WTC11 (cell line): ENCODE data around the gene UGP2. TPM values are rescaled to one million over a fixed set of nuclear protein-coding genes. Genes with fewer than 3 reads are reported as not detected.
A peak's percentile ranks its signal among the peaks of the same experiment; 100 is the strongest.

Experiments used
- ATAC-seq: fragments of 200-7000 bp; cut with Tn5 transposase; 2 replicates; pipeline ENCODE4 v1.10.0; 2021; ENCODE audit warnings: mild to moderate bottlenecking, moderate library complexity
- CTCF ChIA-PET: fragments of 300-600 bp; sonication (Branson Sonifier 250); formaldehyde crosslinking; loops from one replicate; lab custom pipeline; 2021; ENCODE audit warnings: antibody characterized with exemption; lab: Charles Lee
- POLR2A ChIA-PET: fragments of 350-600 bp; sonication (Branson Sonifier 250); formaldehyde crosslinking; loops from one replicate; lab custom pipeline; 2021; ENCODE audit warnings: antibody characterized with exemption; lab: Charles Lee
- DNase-seq: peaks from one replicate; pipeline ENCODE4 v3.0.0; 2021; ENCODE audit warnings: low spot score
- H3K27ac Mint-ChIP-seq: 2 replicates; pipeline ENCODE4 v1.8.0; 2021; ENCODE audit warnings: mixed read lengths
- H3K27me3 Mint-ChIP-seq: 2 replicates; pipeline ENCODE4 v1.8.0; 2021; ENCODE audit warnings: low read depth, mild to moderate bottlenecking, moderate library complexity, mixed read lengths
- H3K36me3 Mint-ChIP-seq: 2 replicates; pipeline ENCODE4 v1.8.0; 2021; ENCODE audit warnings: mixed read lengths
- H3K4me1 Mint-ChIP-seq: 2 replicates; pipeline ENCODE4 v1.8.0; 2022; ENCODE audit warnings: mixed read lengths
- H3K4me3 Mint-ChIP-seq: 2 replicates; pipeline ENCODE4 v1.8.0; 2021; ENCODE audit warnings: mild to moderate bottlenecking, moderate library complexity, mixed read lengths
- H3K9me3 Mint-ChIP-seq: 2 replicates; pipeline ENCODE4 v1.8.0; 2021; ENCODE audit warnings: mixed read lengths
- ELF4 ChIP-seq: sonication (generic); formaldehyde crosslinking; IDR thresholded peaks from 2 replicates; pipeline ENCODE4 v1.8.1; 2022; ENCODE audit warnings: low read depth, mild to moderate bottlenecking, moderate library complexity, missing genetic modification reagents
- FOXJ3 ChIP-seq: sonication (generic); formaldehyde crosslinking; IDR thresholded peaks from 2 replicates; pipeline ENCODE4 v1.9.0; 2021; ENCODE audit warnings: missing genetic modification reagents, mild to moderate bottlenecking, borderline replicate concordance
- FOXK1 ChIP-seq: sonication (generic); formaldehyde crosslinking; IDR thresholded peaks from 2 replicates; pipeline ENCODE4 v1.8.0; 2022; ENCODE audit warnings: mild to moderate bottlenecking, moderate library complexity, missing genetic modification reagents
- JUN ChIP-seq: sonication (generic); formaldehyde crosslinking; IDR thresholded peaks from 2 replicates; pipeline ENCODE4 v1.8.0; 2023; ENCODE audit warnings: mild to moderate bottlenecking, missing genetic modification reagents
- NFYB ChIP-seq: sonication (generic); formaldehyde crosslinking; conservative IDR thresholded peaks from 2 replicates; pipeline ENCODE4 v1.8.0; 2022; ENCODE audit warnings: low read depth, missing genetic modification reagents
- NR1H2 ChIP-seq: sonication (generic); formaldehyde crosslinking; IDR thresholded peaks from 2 replicates; pipeline ENCODE4 v1.9.0; 2021; ENCODE audit warnings: mild to moderate bottlenecking, moderate library complexity, missing genetic modification reagents
- NR2C2 ChIP-seq: sonication (generic); formaldehyde crosslinking; IDR thresholded peaks from 2 replicates; pipeline ENCODE4 v1.8.0; 2022; ENCODE audit warnings: mild to moderate bottlenecking, missing genetic modification reagents
- PRRX2 ChIP-seq: fragments of 250-450 bp; sonication (Bioruptor Pico); IDR thresholded peaks from 2 replicates; pipeline ENCODE4 v1.8.0; 2021; ENCODE audit warnings: mild to moderate bottlenecking
- SMAD4 ChIP-seq: sonication (generic); formaldehyde crosslinking; IDR thresholded peaks from 2 replicates; pipeline ENCODE4 v1.8.0; 2022; ENCODE audit warnings: mild to moderate bottlenecking, missing genetic modification reagents
- SP1 ChIP-seq: sonication (generic); formaldehyde crosslinking; conservative IDR thresholded peaks from 2 replicates; pipeline ENCODE4 v1.8.1; 2022; ENCODE audit warnings: missing genetic modification reagents
- TEAD4 ChIP-seq: sonication (generic); formaldehyde crosslinking; IDR thresholded peaks from 2 replicates; pipeline ENCODE4 v1.8.0; 2022; ENCODE audit warnings: mild to moderate bottlenecking, missing genetic modification reagents
- ZNF121 ChIP-seq: sonication (generic); formaldehyde crosslinking; IDR thresholded peaks from 2 replicates; pipeline ENCODE4 v1.8.0; 2023; ENCODE audit warnings: missing genetic modification reagents
- ZNF138 ChIP-seq: sonication (generic); formaldehyde crosslinking; conservative IDR thresholded peaks from 2 replicates; pipeline ENCODE4 v1.8.1; 2022; ENCODE audit warnings: mild to moderate bottlenecking, moderate library complexity, missing genetic modification reagents
- ZNF671 ChIP-seq: fragments of 250-450 bp; sonication (Bioruptor Pico); IDR thresholded peaks from 2 replicates; pipeline ENCODE4 v1.8.0; 2021; ENCODE audit warnings: mild to moderate bottlenecking
- total RNA-seq: library from RNA; stranded (reverse); gene quantifications from 3 replicates; pipeline ENCODE4 v1.2.3, GENCODE V29; 2021
- TF ChIP-seq, protein P1 (sequence below): sonication (generic); formaldehyde crosslinking; IDR thresholded peaks from 2 replicates; pipeline ENCODE4 v1.8.0; 2022; ENCODE audit warnings: mild to moderate bottlenecking, missing genetic modification reagents
- TF ChIP-seq, protein P2 (sequence below): fragments of 250-450 bp; sonication (Bioruptor Pico); IDR thresholded peaks from 2 replicates; pipeline ENCODE4 v1.9.0; 2021; ENCODE audit warnings: moderate library complexity, mild to moderate bottlenecking, inconsistent platforms, borderline replicate concordance
- TF ChIP-seq, protein P3 (sequence below): sonication (generic); formaldehyde crosslinking; IDR thresholded peaks from 2 replicates; pipeline ENCODE4 v1.8.0; 2022; ENCODE audit warnings: missing genetic modification reagents
- TF ChIP-seq, protein P4 (sequence below): sonication (generic); formaldehyde crosslinking; IDR thresholded peaks from 2 replicates; pipeline ENCODE4 v1.8.1; 2023; ENCODE audit warnings: mild to moderate bottlenecking, moderate library complexity, missing genetic modification reagents
- TF ChIP-seq, protein P5 (sequence below): sonication (generic); formaldehyde crosslinking; IDR thresholded peaks from 2 replicates; pipeline ENCODE4 v1.8.0; 2023; ENCODE audit warnings: missing genetic modification reagents
- TF ChIP-seq, protein P6 (sequence below): sonication (generic); formaldehyde crosslinking; IDR thresholded peaks from 2 replicates; pipeline ENCODE4 v1.8.1; 2022; ENCODE audit warnings: mild to moderate bottlenecking, missing genetic modification reagents, moderate library complexity, borderline replicate concordance
- TF ChIP-seq, protein P7 (sequence below): fragments of 250-450 bp; sonication (Bioruptor Pico); IDR thresholded peaks from 2 replicates; pipeline ENCODE4 v1.8.0; 2021; ENCODE audit warnings: mild to moderate bottlenecking

UGP2 gene
- total RNA-seq, 1 experiment from 2014 or later = 543 TPM

DNA sequence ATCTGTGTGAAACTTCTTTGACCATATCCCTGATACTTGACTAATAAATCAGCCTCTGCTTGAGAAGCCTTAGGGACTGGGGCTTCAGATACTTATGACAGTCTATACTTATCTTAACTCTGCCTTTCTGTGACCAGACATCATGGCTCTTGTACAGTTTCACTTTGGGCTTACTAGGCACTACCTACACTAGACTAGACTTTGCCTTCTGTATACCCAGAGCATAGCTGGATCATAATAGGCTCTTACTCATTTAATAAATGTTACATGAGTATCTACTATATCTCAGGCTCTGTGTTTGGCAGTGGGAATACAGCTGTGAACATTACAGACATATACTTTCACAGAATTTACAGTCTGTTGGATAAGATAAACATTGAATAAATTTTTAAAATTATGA lies 9.0 kb downstream of the UGP2 start (continued):
- no peak for TF ChIP-seq ZNF121 (CRISPR knock-in tag)
- TF ChIP-seq, protein P1, sequence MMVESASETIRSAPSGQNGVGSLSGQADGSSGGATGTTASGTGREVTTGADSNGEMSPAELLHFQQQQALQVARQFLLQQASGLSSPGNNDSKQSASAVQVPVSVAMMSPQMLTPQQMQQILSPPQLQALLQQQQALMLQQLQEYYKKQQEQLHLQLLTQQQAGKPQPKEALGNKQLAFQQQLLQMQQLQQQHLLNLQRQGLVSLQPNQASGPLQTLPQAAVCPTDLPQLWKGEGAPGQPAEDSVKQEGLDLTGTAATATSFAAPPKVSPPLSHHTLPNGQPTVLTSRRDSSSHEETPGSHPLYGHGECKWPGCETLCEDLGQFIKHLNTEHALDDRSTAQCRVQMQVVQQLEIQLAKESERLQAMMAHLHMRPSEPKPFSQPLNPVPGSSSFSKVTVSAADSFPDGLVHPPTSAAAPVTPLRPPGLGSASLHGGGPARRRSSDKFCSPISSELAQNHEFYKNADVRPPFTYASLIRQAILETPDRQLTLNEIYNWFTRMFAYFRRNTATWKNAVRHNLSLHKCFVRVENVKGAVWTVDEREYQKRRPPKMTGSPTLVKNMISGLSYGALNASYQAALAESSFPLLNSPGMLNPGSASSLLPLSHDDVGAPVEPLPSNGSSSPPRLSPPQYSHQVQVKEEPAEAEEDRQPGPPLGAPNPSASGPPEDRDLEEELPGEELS (CRISPR knock-in tag) = no peak
- TF ChIP-seq, protein P2, sequence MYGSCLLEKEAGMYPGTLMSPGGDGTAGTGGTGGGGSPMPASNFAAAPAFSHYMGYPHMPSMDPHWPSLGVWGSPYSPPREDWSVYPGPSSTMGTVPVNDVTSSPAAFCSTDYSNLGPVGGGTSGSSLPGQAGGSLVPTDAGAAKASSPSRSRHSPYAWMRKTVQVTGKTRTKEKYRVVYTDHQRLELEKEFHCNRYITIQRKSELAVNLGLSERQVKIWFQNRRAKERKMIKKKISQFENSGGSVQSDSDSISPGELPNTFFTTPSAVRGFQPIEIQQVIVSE (CRISPR knock-in tag) = no peak
- no peak for TF ChIP-seq ELF4 (CRISPR knock-in tag)
- TF ChIP-seq NR2C2 (CRISPR knock-in tag) = no peak
- no peak for TF ChIP-seq ZNF671
- no peak for TF ChIP-seq FOXK1
- TF ChIP-seq, all 79 proteins: peak for 0

DNA sequence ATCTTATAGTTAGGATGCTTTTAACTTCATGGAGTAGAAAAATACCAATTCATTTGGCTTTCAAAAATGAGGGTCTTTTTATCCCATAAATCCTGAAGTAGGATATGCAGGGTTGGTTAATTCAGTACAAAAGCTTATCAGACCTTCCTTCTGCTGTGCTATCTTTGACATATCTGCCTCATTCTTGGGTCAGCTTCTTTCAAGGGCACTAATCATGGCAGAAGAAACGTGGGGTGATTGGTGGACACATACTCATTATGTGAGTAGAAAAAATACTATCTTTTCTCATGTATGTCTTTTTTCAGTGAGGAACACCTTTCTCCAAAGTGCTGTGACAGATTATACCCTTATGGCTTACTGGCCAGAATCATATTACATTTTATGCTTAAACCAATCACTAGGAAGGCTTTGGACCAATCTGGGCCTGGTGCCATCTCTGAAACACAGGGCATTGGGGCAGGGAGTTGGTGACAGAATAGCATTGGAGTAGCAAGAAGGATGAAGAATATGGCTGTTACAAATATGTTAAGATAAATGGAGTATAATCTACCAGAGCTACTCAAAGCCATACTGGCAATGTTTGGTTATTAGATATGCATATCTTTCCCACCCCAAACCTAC lies 10.1 kb downstream of the UGP2 start:
- peak overlapping the region; percentile 53 for H3K4me3 Mint-ChIP-seq
- H3K36me3 Mint-ChIP-seq = peaks cover 32% of the 10 kb centered on the region
- no peaks in the 10 kb centered on the region for H3K27me3 Mint-ChIP-seq
- ChIA-PET CTCF (no interaction called here), POLR2A (no interaction called here)
- H3K4me1 Mint-ChIP-seq = peaks cover 96% of the 10 kb centered on the region
- no peak for DNase-seq
- TF ChIP-seq, protein P3, sequence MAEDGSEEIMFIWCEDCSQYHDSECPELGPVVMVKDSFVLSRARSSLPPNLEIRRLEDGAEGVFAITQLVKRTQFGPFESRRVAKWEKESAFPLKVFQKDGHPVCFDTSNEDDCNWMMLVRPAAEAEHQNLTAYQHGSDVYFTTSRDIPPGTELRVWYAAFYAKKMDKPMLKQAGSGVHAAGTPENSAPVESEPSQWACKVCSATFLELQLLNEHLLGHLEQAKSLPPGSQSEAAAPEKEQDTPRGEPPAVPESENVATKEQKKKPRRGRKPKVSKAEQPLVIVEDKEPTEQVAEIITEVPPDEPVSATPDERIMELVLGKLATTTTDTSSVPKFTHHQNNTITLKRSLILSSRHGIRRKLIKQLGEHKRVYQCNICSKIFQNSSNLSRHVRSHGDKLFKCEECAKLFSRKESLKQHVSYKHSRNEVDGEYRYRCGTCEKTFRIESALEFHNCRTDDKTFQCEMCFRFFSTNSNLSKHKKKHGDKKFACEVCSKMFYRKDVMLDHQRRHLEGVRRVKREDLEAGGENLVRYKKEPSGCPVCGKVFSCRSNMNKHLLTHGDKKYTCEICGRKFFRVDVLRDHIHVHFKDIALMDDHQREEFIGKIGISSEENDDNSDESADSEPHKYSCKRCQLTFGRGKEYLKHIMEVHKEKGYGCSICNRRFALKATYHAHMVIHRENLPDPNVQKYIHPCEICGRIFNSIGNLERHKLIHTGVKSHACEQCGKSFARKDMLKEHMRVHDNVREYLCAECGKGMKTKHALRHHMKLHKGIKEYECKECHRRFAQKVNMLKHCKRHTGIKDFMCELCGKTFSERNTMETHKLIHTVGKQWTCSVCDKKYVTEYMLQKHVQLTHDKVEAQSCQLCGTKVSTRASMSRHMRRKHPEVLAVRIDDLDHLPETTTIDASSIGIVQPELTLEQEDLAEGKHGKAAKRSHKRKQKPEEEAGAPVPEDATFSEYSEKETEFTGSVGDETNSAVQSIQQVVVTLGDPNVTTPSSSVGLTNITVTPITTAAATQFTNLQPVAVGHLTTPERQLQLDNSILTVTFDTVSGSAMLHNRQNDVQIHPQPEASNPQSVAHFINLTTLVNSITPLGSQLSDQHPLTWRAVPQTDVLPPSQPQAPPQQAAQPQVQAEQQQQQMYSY (CRISPR knock-in tag) = no peak
- TF ChIP-seq, protein P4, sequence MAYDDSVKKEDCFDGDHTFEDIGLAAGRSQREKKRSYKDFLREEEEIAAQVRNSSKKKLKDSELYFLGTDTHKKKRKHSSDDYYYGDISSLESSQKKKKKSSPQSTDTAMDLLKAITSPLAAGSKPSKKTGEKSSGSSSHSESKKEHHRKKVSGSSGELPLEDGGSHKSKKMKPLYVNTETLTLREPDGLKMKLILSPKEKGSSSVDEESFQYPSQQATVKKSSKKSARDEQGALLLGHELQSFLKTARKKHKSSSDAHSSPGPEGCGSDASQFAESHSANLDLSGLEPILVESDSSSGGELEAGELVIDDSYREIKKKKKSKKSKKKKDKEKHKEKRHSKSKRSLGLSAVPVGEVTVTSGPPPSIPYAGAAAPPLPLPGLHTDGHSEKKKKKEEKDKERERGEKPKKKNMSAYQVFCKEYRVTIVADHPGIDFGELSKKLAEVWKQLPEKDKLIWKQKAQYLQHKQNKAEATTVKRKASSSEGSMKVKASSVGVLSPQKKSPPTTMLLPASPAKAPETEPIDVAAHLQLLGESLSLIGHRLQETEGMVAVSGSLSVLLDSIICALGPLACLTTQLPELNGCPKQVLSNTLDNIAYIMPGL (CRISPR knock-in tag) = no peak
- TF ChIP-seq PRRX2 (no peak), FOXJ3 (CRISPR knock-in tag) (no peak)
- TF ChIP-seq, protein P5, sequence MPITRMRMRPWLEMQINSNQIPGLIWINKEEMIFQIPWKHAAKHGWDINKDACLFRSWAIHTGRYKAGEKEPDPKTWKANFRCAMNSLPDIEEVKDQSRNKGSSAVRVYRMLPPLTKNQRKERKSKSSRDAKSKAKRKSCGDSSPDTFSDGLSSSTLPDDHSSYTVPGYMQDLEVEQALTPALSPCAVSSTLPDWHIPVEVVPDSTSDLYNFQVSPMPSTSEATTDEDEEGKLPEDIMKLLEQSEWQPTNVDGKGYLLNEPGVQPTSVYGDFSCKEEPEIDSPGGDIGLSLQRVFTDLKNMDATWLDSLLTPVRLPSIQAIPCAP (CRISPR knock-in tag) = no peak
- H3K9me3 Mint-ChIP-seq = no peaks in the 10 kb centered on the region
- peak overlapping the region; percentile 93 for H3K27ac Mint-ChIP-seq
- no peak for ATAC-seq

DNA sequence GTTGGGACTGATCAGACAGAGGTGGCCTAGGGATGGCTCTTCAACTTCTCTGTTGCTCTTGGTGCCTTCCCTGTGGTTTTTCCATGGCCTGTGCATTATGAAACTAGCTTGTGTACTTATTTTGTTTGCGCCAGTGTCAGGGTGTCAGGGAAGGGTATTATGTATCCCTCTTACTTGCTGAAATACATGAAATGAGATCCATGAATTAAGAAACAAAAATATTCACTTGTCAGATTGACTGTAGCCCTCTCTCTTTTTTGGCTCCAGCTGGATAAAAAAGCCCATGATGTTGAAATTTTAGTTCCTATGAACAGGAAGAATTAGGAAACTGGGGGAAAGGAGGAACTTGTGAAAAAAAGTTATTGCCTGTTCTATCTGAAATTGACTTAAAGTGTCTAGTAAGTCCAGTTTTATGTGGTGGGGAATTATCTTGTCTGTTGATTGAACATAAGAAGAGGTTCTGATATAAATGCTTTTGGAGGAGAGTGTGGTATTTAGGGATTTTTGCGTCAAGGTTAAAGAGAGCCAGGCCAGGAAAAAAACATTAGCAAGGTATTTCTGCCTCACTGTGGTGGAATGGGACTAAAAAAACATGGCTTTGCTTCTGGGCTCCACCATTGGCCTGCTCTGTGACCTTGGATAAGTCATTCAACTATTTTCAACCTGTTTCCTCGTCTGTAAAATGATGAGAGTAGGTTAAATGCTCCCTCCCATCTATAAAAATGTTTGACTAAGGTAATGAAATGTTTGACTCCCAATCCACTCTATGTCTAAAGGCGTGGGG lies 12.0 kb downstream of the UGP2 start:
- peak; percentile 15; the same call in 1 of the 2 replicates for ATAC-seq
- H3K36me3 Mint-ChIP-seq = peaks cover 49% of the 10 kb centered on the region
- H3K27me3 Mint-ChIP-seq = no peaks in the 10 kb centered on the region
- peak overlapping the region; percentile 53 for H3K4me3 Mint-ChIP-seq
- ChIA-PET POLR2A (interaction anchor here (0.5 to 1.8 kb wide), 3 partner anchors 8 to 14 kb away, joined by 3 to 5 read pairs (median 3); partner anchors contain the start of gene UGP2), CTCF (interaction anchor here (1.2 to 1.6 kb wide), 2 partner anchors 8 to 155 kb away, joined by 4 read pairs; no protein-coding TSS in a partner anchor)
- H3K4me1 Mint-ChIP-seq = peaks cover 83% of the 10 kb centered on the region
- H3K9me3 Mint-ChIP-seq = no peaks in the 10 kb centered on the region
- no peak for DNase-seq
- H3K27ac Mint-ChIP-seq = peak overlapping the region; percentile 93
- TF ChIP-seq, protein P6, sequence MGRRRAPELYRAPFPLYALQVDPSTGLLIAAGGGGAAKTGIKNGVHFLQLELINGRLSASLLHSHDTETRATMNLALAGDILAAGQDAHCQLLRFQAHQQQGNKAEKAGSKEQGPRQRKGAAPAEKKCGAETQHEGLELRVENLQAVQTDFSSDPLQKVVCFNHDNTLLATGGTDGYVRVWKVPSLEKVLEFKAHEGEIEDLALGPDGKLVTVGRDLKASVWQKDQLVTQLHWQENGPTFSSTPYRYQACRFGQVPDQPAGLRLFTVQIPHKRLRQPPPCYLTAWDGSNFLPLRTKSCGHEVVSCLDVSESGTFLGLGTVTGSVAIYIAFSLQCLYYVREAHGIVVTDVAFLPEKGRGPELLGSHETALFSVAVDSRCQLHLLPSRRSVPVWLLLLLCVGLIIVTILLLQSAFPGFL = no peak
- no peak for TF ChIP-seq TEAD4
- no peak for TF ChIP-seq JUN (CRISPR knock-in tag)
- TF ChIP-seq SMAD4 (CRISPR knock-in tag) = no peak
- TF ChIP-seq NFYB = no peak
- TF ChIP-seq NR1H2 (CRISPR knock-in tag) = no peak
- no peak for TF ChIP-seq NR2C2 (CRISPR knock-in tag)
- TF ChIP-seq SP1 (CRISPR knock-in tag) = no peak
- no peak for TF ChIP-seq PRRX2
- TF ChIP-seq, protein P7, sequence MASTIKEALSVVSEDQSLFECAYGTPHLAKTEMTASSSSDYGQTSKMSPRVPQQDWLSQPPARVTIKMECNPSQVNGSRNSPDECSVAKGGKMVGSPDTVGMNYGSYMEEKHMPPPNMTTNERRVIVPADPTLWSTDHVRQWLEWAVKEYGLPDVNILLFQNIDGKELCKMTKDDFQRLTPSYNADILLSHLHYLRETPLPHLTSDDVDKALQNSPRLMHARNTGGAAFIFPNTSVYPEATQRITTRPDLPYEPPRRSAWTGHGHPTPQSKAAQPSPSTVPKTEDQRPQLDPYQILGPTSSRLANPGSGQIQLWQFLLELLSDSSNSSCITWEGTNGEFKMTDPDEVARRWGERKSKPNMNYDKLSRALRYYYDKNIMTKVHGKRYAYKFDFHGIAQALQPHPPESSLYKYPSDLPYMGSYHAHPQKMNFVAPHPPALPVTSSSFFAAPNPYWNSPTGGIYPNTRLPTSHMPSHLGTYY = no peak
- no peak for TF ChIP-seq ZNF138 (CRISPR knock-in tag)
